ENCODE measurements around the gene PRSS56.

DNA sequence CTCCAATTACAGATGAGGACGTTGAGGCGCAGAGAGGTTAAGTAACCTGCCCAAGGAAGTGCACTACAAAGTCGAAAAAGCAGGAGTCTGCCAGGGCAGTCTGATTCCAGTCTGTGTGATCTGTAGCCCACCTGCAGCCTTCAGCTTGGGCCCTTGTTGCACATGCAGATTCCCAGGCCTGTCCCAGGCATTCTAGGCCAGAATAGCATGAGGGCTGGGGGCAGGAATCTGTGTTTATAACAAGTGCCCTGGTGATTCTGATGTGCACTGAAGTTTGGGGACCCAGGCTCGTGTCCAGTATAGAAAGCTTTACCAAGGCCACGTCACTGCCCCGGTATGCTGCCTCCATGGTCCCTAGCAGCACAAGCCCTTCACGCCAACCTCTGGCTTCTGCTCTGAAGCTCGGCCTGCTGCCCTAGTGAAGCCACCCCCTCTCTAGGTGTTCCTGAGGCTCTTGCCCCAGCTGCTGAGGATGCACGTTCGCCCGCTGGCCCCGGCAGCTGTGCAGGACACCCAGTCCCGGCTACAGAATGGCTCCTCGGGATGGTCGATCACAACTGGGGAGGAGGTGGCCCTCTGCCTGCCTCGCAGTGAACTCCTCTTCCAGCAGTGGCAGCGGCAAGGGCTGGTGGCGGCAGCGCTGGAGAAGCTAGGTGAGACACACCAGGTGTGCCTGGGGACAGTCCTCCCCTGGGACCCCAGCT is 23.9 kb downstream of the PRSS56 start:
- TF ChIP-seq EP300 (IDR thresholded peaks at IDR 0.05), result no peak
- TF ChIP-seq, protein P1, sequence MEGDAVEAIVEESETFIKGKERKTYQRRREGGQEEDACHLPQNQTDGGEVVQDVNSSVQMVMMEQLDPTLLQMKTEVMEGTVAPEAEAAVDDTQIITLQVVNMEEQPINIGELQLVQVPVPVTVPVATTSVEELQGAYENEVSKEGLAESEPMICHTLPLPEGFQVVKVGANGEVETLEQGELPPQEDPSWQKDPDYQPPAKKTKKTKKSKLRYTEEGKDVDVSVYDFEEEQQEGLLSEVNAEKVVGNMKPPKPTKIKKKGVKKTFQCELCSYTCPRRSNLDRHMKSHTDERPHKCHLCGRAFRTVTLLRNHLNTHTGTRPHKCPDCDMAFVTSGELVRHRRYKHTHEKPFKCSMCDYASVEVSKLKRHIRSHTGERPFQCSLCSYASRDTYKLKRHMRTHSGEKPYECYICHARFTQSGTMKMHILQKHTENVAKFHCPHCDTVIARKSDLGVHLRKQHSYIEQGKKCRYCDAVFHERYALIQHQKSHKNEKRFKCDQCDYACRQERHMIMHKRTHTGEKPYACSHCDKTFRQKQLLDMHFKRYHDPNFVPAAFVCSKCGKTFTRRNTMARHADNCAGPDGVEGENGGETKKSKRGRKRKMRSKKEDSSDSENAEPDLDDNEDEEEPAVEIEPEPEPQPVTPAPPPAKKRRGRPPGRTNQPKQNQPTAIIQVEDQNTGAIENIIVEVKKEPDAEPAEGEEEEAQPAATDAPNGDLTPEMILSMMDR (IDR thresholded peaks at IDR 0.05), result no peak
- TF ChIP-seq POLR2A (IDR thresholded peaks at IDR 0.05), result no peak

All from ovary (tissue), 3 donors.